ENCODE data around the gene GLE1.
"Not testable (repeated sequence)": the region's sequence is repeated elsewhere in the genome, so short reads cannot be mapped to it uniquely, and the experiment has no call there.

GLE1 gene

GRCh38 chr9:128585155-128585554 is 80.6 kb downstream of the GLE1 start:
- H4K91ac ChIP-seq (ENCODE audit: low read depth, low read length); H3K4me3 ChIP-seq (ENCODE audit: low read depth, low read length); H2BK5ac ChIP-seq (ENCODE audit: low read depth, low read length, poor library complexity); H3K14ac ChIP-seq (ENCODE audit: low read length); H3K27me3 ChIP-seq (ENCODE audit: insufficient read depth, low read length); H2AK5ac ChIP-seq (ENCODE audit: low read length); H2BK12ac ChIP-seq (ENCODE audit: low read length); H3K9me3 ChIP-seq (ENCODE audit: insufficient read depth, low read depth, low read length); H3K79me2 ChIP-seq (ENCODE audit: control insufficient read depth, insufficient read depth, low read length, poor library complexity); H3K4me1 ChIP-seq (ENCODE audit: control insufficient read depth in 1 of 2, insufficient read depth in 2 of 2, low read length in 2 of 2); H3K9ac ChIP-seq (ENCODE audit: low read length); H2AFZ ChIP-seq (ENCODE audit: insufficient read depth, low read length, poor library complexity); H3K4ac ChIP-seq (ENCODE audit: low read depth, low read length); H4K8ac ChIP-seq (ENCODE audit: low read depth, low read length); H3K18ac ChIP-seq (ENCODE audit: low read length); H3K23ac ChIP-seq (ENCODE audit: low read length); H3K4me2 ChIP-seq (ENCODE audit: low read length); H3K27ac ChIP-seq (ENCODE audit: low read depth, low read length); H4K12ac ChIP-seq (ENCODE audit: low read depth, low read length); DNase-seq; H2BK120ac ChIP-seq (ENCODE audit: insufficient read depth, low read length, poor library complexity); H3K79me1 ChIP-seq (ENCODE audit: low read length): not testable (repeated sequence)
- WGBS (ENCODE audit: extremely low coverage, insufficient coverage, insufficient read length): no CpG with 5 or more reads among the region's 8 CpGs
- H3K36me3 ChIP-seq (ENCODE audit: control insufficient read depth in 1 of 2, insufficient read depth in 2 of 2, low read length in 2 of 2): peaks cover 50 to 75% of the 10 kb centered on the region in 2 experiments

- H3K9me3 ChIP-seq (ENCODE audit: insufficient read depth, low read depth, low read length); H4K8ac ChIP-seq (ENCODE audit: low read depth, low read length); H3K14ac ChIP-seq (ENCODE audit: low read length); H4K91ac ChIP-seq (ENCODE audit: low read depth, low read length); H3K27ac ChIP-seq (ENCODE audit: low read depth, low read length); H3K18ac ChIP-seq (ENCODE audit: low read length); H2AFZ ChIP-seq (ENCODE audit: insufficient read depth, low read length, poor library complexity); H2AK5ac ChIP-seq (ENCODE audit: low read length); H4K12ac ChIP-seq (ENCODE audit: low read depth, low read length); H2BK120ac ChIP-seq (ENCODE audit: insufficient read depth, low read length, poor library complexity); H3K4me1 ChIP-seq (ENCODE audit: control insufficient read depth in 1 of 2, insufficient read depth in 2 of 2, low read length in 2 of 2); DNase-seq; H3K4me2 ChIP-seq (ENCODE audit: low read length); H3K23ac ChIP-seq (ENCODE audit: low read length); H3K79me1 ChIP-seq (ENCODE audit: low read length); H3K4ac ChIP-seq (ENCODE audit: low read depth, low read length); H3K4me3 ChIP-seq (ENCODE audit: low read depth, low read length); H2BK5ac ChIP-seq (ENCODE audit: low read depth, low read length, poor library complexity); H3K79me2 ChIP-seq (ENCODE audit: control insufficient read depth, insufficient read depth, low read length, poor library complexity); H2BK12ac ChIP-seq (ENCODE audit: low read length); H3K27me3 ChIP-seq (ENCODE audit: insufficient read depth, low read length); H3K9ac ChIP-seq (ENCODE audit: low read length): not testable (repeated sequence)
- peaks cover 57 to 80% of the 10 kb centered on the region in 2 experiments for H3K36me3 ChIP-seq (ENCODE audit: control insufficient read depth in 1 of 2, insufficient read depth in 2 of 2, low read length in 2 of 2)
- no CpG with 5 or more reads among the region's 11 CpGs for WGBS (ENCODE audit: extremely low coverage, insufficient coverage, insufficient read length)
Observed at GRCh38 chr9:128586934-128587333, 82.4 kb downstream of the GLE1 start.

GRCh38 chr9:128587453-128587852 is 82.9 kb downstream of the GLE1 start:
- WGBS (ENCODE audit: extremely low coverage, insufficient coverage, insufficient read length): no CpG with 5 or more reads among the region's 6 CpGs
- H3K79me1 ChIP-seq (ENCODE audit: low read length): no peaks in the 10 kb centered on the region

GRCh38 chr9:128588581-128589233 is 84.2 kb downstream of the GLE1 start:
- Histone ChIP-seq H3K27me3 (ENCODE audit: insufficient read depth, low read length) (no peaks in the 10 kb centered on the region), H2BK5ac (ENCODE audit: low read depth, low read length, poor library complexity) (no peak overlapping the region), H3K4me3 (ENCODE audit: low read depth, low read length) (no peak overlapping the region), H3K14ac (ENCODE audit: low read length) (no peak overlapping the region), H3K79me1 (ENCODE audit: low read length) (no peaks in the 10 kb centered on the region), H2AK5ac (ENCODE audit: low read length) (no peak overlapping the region), H4K8ac (ENCODE audit: low read depth, low read length) (no peak overlapping the region), H4K12ac (ENCODE audit: low read depth, low read length) (no peak overlapping the region), H3K9me3 (ENCODE audit: insufficient read depth, low read depth, low read length) (peaks cover 1% of the 10 kb centered on the region), H2BK120ac (ENCODE audit: insufficient read depth, low read length, poor library complexity) (no peak overlapping the region), H3K23ac (ENCODE audit: low read length) (no peak overlapping the region), H3K36me3 (ENCODE audit: control insufficient read depth in 1 of 2, insufficient read depth in 2 of 2, low read length in 2 of 2) (peaks cover 62 to 76% of the 10 kb centered on the region in 2 experiments), H3K9ac (ENCODE audit: low read length) (no peak overlapping the region), H2AFZ (ENCODE audit: insufficient read depth, low read length, poor library complexity) (no peak overlapping the region), H3K4me2 (ENCODE audit: low read length) (no peak overlapping the region), H3K18ac (ENCODE audit: low read length) (no peak overlapping the region), H3K4ac (ENCODE audit: low read depth, low read length) (no peak overlapping the region), H4K91ac (ENCODE audit: low read depth, low read length) (no peak overlapping the region), H3K27ac (ENCODE audit: low read depth, low read length) (no peak overlapping the region), H3K79me2 (ENCODE audit: control insufficient read depth, insufficient read depth, low read length, poor library complexity) (no peaks in the 10 kb centered on the region), H3K4me1 (ENCODE audit: control insufficient read depth in 1 of 2, insufficient read depth in 2 of 2, low read length in 2 of 2) (no peaks in the 10 kb centered on the region), H2BK12ac (ENCODE audit: low read length) (no peak overlapping the region)
- WGBS (ENCODE audit: extremely low coverage, insufficient coverage, insufficient read length): no CpG with 5 or more reads among the region's 11 CpGs
- no peak for DNase-seq

More at GRCh38 chr9:128587453-128587852, 82.9 kb downstream of the GLE1 start:
- DNase-seq: no peak
- H3K4me2 ChIP-seq (ENCODE audit: low read length): no peak overlapping the region
- no peak overlapping the region for H4K91ac ChIP-seq (ENCODE audit: low read depth, low read length)
- no peaks in the 10 kb centered on the region for H3K4me1 ChIP-seq (ENCODE audit: control insufficient read depth in 1 of 2, insufficient read depth in 2 of 2, low read length in 2 of 2)
- no peak overlapping the region for H4K8ac ChIP-seq (ENCODE audit: low read depth, low read length)
- H3K27me3 ChIP-seq (ENCODE audit: insufficient read depth, low read length): no peaks in the 10 kb centered on the region
- no peak overlapping the region for H2BK5ac ChIP-seq (ENCODE audit: low read depth, low read length, poor library complexity)
- H3K79me2 ChIP-seq (ENCODE audit: control insufficient read depth, insufficient read depth, low read length, poor library complexity): no peaks in the 10 kb centered on the region
- H2BK12ac ChIP-seq (ENCODE audit: low read length): no peak overlapping the region
- H3K9me3 ChIP-seq (ENCODE audit: insufficient read depth, low read depth, low read length): peaks cover 1% of the 10 kb centered on the region
- H3K4me3 ChIP-seq (ENCODE audit: low read depth, low read length): no peak overlapping the region
- H3K9ac ChIP-seq (ENCODE audit: low read length): no peak overlapping the region
- H3K23ac ChIP-seq (ENCODE audit: low read length): no peak overlapping the region
- peaks cover 60 to 78% of the 10 kb centered on the region in 2 experiments for H3K36me3 ChIP-seq (ENCODE audit: control insufficient read depth in 1 of 2, insufficient read depth in 2 of 2, low read length in 2 of 2)
- H3K14ac ChIP-seq (ENCODE audit: low read length): no peak overlapping the region
- H4K12ac ChIP-seq (ENCODE audit: low read depth, low read length): no peak overlapping the region
- no peak overlapping the region for H2AK5ac ChIP-seq (ENCODE audit: low read length)
- H2BK120ac ChIP-seq (ENCODE audit: insufficient read depth, low read length, poor library complexity): no peak overlapping the region
- H3K4ac ChIP-seq (ENCODE audit: low read depth, low read length): no peak overlapping the region
- H2AFZ ChIP-seq (ENCODE audit: insufficient read depth, low read length, poor library complexity): no peak overlapping the region
- no peak overlapping the region for H3K18ac ChIP-seq (ENCODE audit: low read length)
- no peak overlapping the region for H3K27ac ChIP-seq (ENCODE audit: low read depth, low read length)
